GM10847 (cell line): ENCODE measurements around the gene TTC27.

Experiments
- POLR2A ChIP-seq: IDR thresholded peaks from 2 replicates; pipeline ENCODE4 v1.6.1; 2011; ENCODE audit not compliant: insufficient read length; ENCODE audit errors: extremely low read depth

The TTC27 gene

DNA sequence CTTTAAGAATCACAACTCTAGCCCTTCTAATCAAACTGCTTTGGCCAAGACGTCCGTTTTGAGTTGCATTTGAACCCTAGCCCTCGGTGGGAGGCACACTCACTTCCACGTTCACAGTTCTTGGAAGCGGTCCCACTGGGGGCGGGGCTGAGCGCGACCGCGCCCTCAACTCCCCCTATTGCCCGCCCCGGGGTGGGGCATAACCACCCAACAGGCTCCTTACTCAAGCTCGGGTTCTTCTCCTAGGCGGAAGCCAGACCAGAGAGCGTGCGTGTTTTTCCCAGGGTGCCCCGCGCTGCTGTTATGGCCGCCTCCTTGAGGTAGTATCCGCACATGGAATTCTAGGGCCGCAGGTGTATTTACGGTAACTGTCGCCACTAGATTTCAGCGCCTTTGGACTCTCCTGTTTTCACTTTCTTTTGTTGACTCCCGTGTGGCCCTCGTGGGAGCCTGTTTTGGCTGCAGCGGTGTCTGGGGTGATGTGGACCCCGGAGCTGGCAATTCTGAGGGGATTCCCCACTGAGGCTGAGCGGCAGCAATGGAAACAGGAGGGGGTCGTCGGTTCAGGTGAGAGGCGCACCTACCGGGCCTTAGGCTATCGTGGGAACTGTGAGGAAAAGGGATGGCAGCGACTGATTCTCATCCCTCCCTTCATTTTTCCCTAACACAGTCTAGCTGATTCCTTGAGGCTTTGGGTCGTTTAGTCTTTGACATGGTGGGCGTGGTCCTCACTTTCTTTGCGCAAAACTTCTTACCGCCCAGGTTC, at the start of gene TTC27:
TSS of gene TTC27 (plus strand) at position 237 of the 766 bp plus-strand sequence. CDS start at position 480, 243 bp downstream.
- TF ChIP-seq POLR2A = peak; percentile 61

DNA sequence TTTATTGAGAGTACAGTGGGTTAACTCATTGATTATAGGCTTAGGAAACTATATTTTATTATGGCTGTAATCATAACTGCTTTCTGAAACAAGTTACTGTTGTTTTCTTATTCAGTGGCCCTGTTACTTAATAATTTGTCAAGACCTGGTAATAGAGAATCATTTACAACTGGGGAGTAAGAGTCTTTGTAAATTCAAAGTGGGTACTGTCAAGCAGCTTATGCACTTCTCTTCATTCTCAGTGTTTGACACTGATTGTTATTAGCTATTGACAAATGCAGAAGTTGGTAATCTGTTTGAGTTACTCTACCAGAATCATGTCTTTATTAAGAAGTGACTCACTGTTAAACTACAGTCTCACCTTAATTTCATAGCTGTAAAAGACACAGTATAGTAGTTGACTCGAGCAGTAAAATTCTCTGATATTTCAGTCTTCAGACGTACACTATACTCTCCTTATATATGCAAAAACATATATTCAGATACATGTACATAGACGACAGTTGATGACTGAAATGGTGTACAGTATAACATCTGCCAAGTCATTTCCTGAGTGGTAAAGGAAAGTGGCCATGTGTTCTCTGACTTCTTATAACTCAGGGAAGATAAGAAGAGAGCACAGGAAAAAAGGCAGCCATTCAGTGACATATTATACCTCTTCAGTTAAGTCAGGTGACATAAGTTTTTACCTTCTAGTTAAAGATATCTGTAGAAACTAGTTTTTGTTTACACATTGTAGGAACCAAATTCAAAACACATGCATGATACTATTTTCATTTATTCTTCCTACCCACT, 36.0 kb upstream of the TTC27 start:
- no peak for TF ChIP-seq POLR2A

DNA sequence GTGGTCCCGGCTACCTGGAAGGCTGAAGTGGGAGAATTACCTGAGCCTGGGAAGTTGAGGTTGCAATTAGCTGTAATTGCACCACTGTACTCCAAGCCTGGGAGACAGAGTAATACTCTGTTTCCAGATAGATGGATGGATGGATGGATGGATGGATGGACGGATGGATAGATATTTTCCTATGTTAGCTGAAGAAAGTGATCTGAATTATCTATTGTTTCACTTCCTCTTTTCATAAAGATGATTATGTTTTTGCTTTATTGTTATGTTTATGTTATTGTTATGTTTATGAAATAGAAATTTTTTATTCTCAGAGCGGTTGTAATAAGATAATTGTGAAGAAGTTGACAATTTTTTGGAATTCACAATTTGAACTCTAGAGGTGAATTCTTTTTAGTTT, 33.3 kb upstream of the TTC27 start:
- TF ChIP-seq POLR2A = no peak

DNA sequence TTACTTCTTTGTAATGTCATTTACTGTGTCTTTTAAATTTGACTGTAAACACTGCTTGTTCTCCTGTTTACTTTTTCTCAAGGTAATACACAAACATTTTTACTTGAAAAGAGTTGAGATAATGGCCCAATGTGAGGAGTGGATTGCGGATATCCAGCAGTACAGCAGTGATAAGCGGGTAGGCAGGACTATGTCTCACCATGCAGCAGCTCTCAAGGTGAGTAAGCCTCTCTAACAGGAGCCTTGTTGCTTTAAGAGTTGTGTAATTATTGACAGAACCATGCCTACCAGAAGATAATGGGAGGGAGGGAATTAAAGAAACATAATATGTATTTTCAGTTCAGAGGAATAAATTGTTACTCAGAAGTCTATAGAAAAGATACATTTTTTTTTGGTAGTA, 16.5 kb upstream of the TTC27 start:
- no peak for TF ChIP-seq POLR2A

DNA sequence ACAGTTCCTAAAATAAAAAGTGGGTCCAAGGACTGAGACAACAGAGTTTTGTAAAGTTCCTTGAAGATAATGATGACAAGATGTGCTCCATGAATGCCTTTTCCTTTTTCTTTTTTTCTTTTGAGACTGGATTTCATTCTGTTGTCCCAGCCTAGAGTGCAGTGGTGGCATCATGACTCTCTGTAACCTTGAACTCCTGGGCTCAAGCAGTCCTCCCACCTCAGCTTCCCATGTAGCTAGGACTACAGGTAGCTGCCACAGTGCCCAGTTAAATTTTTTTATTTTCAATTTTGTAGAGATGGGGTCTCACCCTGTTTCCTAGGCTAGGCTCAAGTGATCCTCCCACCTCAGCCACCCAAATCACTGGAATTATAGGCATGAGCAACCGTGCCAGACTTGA, 16.1 kb upstream of the TTC27 start:
- no peak for TF ChIP-seq POLR2A

DNA sequence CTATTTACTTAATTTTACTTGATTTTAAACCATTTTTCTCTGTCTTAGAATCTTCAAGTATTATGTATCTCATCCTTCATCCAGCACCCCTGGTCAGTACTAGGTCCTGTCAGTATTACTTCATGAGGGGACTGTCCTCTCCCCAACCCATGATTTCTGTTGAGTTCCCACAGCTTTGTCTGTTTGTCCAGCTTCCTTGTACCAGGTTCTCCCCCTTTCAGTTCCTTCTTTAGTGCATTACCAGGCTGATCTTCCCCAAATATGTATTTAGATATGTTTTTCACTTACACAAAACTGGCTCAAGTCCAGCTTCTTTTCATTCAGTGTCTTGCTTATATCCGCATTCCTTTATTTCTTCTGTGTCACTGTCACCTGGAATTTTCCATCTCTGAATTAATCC, 13.8 kb upstream of the TTC27 start:
- TF ChIP-seq POLR2A = no peak

DNA sequence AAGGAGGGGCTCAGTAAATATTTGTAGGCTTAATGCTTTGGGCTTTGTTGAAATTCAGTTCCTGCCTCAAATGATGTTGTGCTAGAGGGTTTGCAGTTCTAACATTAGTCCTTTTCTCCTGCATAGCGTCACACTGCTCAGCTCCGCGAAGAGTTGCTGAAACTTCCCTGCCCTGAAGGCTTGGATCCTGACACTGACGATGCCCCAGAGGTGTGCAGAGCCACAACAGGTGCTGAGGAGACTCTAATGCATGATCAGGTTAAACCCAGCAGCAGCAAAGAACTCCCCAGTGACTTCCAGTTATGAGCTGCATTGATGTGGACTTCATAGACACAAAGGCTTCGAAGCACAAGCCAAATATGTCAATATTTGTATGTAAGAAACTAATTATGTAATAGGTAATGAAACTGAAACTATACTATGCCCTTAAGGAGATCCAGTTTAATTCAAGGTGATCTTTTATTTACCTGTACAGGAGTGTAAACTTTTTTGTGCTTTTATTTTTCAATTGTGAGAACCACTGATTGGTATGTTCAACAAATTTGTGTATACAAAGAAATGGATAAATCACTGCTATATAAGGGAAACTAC, 10.2 kb upstream of the TTC27 start:
- TF ChIP-seq POLR2A = no peak

DNA sequence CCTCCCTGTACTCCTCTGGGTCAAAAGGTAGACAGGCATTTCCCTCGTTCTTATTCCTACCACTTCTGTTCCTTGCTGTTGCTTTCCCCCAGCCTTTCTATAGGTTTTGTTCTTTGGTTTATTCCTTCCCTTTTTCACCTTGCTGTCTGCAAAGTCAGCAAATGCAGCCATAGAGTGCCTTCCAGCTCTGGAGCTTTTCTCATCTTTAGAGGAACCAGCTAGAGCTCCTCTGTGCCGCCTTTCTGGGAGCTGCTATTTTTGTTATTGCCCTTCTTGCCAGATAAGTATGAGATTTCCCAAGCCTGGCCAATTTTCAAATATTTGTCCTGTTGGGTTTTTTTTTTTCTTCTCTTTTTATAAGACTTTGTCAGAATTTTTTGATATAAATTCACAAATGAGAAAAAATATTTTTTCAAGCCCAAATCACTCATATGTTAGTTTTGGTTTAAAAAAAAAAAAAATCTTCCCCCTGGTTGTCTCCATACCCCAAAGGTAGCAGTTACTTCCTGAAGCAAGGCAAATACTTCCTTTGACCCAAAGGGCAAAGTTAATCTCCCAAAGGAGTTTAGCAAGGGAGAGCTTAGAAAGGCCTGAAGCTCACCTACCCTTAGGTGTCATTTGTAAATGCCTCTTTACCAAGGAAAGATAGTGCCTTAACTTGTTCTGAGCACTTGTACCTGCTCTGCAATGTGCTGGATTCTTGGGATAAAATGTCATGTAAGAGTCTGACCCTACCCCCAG, 5.1 kb upstream of the TTC27 start:
- no peak for TF ChIP-seq POLR2A

DNA sequence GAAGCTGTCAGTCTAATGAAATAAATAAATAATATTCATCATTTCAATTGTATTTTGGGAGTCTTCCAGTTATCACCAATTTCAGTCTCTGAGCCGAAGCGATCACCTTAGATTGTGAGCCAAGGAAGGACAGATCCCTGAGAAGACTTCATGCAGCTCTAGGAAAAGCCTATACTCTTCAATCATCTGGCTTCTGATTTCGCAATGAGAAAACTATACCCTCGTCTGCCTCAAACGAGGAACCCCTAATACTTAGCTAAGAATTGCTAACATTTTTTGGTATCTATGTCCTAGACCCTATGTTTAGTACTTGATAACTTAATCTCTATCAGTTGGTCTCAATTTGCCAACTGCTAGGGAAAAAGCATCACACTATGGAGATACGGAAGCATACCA, 4.5 kb upstream of the TTC27 start:
- no peak for TF ChIP-seq POLR2A

DNA sequence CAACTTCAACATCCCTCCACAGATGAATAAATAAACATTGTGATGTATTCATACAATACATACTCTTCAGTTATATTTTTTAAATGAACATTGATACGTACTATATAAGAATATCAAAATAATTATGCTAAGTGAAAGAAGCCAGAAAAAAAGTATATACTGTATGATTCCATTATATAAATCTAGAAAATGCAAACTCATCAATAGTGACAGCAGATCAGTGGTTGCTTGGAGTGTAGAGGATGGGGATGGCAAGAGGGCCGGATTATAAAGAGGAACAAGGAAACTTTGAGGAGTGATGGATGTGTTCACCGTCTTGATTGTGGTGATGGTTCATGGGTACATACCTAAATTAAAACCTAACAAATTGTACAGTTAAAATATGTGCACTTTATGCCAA, 3.0 kb upstream of the TTC27 start:
- no peak for TF ChIP-seq POLR2A

DNA sequence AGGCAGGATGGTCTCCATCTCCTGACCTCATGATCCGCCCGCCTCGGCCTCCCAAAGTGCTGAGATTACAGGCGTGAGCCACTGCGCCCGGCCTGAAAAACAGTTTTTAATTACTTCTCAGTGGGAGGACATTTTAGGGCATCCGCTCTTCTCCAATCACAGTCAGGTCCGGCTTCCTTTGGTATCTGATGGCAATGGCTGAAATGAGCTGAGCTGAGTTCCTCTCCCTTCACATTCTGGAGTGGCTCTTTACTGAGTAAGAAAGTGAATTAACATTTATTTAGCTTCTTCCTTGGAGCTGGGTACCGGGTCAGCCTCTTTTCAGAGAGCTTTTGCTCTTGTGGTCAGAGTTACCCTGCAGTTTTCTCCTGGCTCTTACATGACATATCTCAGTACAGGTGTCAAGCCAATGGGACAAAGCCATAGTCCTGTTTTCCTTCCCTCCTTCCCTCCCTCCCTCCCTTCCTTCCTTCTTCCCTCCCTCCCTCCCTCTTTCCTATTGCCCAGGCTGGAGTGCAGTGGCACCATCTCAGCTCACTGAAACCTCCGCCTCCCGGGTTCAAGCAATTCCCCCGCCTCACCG, 1.1 kb upstream of the TTC27 start:
- no peak for TF ChIP-seq POLR2A

DNA sequence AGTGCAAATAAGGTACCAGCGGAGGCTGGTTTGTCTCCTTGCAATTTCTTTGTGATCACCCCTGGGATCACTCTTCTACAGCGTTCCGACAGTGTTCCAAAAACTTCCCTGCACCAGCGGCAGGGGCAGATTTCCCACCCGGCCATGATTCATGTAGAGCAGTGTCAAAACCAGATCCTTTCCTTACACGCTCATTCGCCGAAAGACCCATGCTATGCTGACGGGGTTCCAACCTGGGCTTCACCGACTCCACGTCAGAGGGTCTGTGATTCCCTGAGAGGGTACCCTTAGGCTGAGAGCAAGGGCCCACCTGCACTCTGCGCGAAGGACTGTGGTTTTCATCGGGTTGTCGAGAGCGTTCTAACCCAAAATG, 423 bp upstream of the TTC27 start:
- TF ChIP-seq POLR2A = no peak

DNA sequence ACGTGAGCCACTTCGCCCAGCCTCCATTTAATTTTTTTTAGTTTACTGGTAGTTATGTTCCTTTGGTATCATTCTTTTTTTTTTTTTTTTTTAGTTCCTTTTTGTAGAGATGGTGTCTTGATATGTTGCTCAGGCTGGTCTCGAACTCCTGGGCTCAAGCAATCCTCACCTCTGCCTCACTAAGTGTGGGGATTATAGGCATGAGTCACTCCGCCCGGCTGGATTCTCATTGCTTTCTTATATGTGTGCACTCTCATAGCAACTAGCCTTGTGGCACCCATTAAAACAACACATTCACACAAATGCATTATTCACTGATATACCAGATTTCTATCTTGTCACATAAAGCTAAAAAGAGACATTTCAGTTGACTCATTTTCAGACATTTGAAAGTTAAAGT, 4.2 kb downstream of the TTC27 start:
- no peak for TF ChIP-seq POLR2A

DNA sequence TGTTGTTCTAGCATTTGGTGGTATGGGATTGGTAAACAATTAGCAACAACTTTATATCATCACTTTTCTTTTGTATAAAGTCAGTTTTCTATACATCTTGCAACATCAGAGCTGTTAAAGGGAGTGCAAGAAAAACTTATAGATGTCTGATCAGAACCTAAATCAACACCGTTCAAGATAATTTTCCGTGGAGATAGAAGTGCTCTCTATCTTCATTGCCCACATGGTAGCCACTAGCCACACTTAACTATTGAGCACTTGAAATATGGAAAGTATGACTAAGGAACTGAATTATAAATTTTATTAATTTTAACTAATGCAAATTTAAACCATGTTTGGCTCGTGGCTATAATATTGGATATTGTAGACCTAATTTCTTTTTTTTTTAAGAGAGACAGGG, 5.2 kb downstream of the TTC27 start:
- TF ChIP-seq POLR2A = no peak

DNA sequence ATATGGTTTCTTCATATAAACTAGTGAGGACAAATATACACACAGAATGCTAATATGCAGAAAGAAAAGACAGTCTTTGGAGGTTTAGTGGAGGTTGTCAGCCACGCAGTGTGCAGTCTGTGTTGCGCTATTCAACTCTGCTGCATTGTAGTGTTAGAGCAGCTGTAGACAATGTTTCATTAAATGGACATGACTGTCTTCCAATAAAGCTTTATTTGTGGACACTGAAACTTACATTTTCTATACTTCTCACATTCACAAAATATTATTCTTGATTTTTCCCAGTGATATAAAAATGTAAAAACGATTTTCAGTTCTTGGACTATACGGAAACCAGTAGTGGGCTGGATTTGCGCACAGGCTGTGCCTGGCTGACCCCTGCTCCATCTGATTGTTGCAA, 13.3 kb downstream of the TTC27 start:
- no peak for TF ChIP-seq POLR2A
